Measurements from ENCODE around the gene KIF5C.

Gene KIF5C

GRCh38 chr2:148947299-148947698, 72.3 kb downstream of the KIF5C start:
- no peak for TF ChIP-seq CTCF (IDR thresholded peaks at IDR 0.05; ENCODE audit: low read depth, low read length)
- DNase-seq (ENCODE audit: extremely low read depth, low read depth) = no peak

DNA sequence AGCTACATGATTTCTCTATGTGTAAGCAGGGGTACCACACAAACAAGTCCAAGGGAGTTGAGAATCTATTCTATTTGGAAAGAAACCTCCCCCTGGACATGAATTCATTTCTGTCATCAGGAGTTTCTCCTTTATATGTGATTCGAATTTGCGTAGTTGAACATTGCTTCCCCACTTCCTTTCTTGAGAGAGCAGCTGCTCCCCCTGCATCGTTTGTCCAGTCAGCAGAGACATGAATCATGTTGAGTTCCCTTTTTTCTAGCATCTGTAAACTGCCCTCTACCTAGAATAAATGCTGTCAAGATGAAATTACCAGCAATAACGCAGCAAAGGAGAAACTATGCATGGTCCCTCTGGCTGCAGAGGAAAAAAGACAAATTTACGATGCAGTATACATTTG, 73.8 kb downstream of the KIF5C start:
- no peak for DNase-seq (ENCODE audit: extremely low read depth, low read depth)

GRCh38 chr2:148949348-148949747, 74.3 kb downstream of the KIF5C start:
- no peak for TF ChIP-seq CTCF (IDR thresholded peaks at IDR 0.05; ENCODE audit: low read depth, low read length)
- DNase-seq (ENCODE audit: extremely low read depth, low read depth) = no peak

More for the DNA sequence above, 73.8 kb downstream of the KIF5C start:
- no peak for TF ChIP-seq CTCF (IDR thresholded peaks at IDR 0.05; ENCODE audit: low read depth, low read length)

DNA sequence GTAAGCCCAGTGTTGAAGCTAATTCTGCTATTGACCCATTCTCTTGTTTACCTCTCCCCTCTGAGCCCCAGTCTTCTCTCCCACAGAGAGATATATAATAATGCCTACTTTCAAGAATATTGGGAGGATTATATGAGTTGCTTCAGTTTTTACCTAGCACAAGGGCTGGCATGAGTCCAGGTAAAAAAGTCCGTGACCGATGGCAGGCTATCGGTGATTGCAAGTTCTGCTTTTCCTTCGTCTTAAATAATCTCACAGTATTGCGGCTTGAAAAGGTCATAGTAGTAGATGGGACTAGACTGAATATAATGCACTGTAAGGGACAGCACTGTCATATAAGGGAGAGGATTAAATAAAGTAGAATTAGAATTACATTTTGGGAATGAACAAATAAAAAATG, 77.6 kb downstream of the KIF5C start:
- TF ChIP-seq CTCF (IDR thresholded peaks at IDR 0.05; ENCODE audit: low read depth, low read length) = no peak

GRCh38 chr2:148953426-148953825, 78.4 kb downstream of the KIF5C start:
- no peak for TF ChIP-seq CTCF (IDR thresholded peaks at IDR 0.05; ENCODE audit: low read depth, low read length)
- no peak for DNase-seq (ENCODE audit: extremely low read depth, low read depth)

More for the DNA sequence above, 77.6 kb downstream of the KIF5C start:
- DNase-seq (ENCODE audit: extremely low read depth, low read depth) = no peak

- DNase-seq (ENCODE audit: extremely low read depth, low read depth) = no peak
- TF ChIP-seq CTCF (IDR thresholded peaks at IDR 0.05; ENCODE audit: low read depth, low read length) = no peak
These were observed 79.5 kb downstream of the KIF5C start for GRCh38 chr2:148954536-148954935.

GRCh38 chr2:148955798-148956197, 80.8 kb downstream of the KIF5C start:
- no peak for DNase-seq (ENCODE audit: extremely low read depth, low read depth)
- no peak for TF ChIP-seq CTCF (IDR thresholded peaks at IDR 0.05; ENCODE audit: low read depth, low read length)

All from AG09319 (cell line).